Hematopoietic multipotent progenitor cell treated with erythropoietin and hydrocortisone succinate and interleukin-3 and kit ligand, for 8 days (in vitro differentiated cells): ENCODE results near the gene OR4S1.
"Not testable (repeated sequence)": the region's sequence is repeated elsewhere in the genome, so short reads cannot be mapped to it uniquely, and the experiment has no call there.

Experiments used
- DNase-seq: peaks from one replicate; pipeline ENCODE4 v3.0.0-alpha.2; 2015

Gene OR4S1, protein sequence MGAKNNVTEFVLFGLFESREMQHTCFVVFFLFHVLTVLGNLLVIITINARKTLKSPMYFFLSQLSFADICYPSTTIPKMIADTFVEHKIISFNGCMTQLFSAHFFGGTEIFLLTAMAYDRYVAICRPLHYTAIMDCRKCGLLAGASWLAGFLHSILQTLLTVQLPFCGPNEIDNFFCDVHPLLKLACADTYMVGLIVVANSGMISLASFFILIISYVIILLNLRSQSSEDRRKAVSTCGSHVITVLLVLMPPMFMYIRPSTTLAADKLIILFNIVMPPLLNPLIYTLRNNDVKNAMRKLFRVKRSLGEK

DNA sequence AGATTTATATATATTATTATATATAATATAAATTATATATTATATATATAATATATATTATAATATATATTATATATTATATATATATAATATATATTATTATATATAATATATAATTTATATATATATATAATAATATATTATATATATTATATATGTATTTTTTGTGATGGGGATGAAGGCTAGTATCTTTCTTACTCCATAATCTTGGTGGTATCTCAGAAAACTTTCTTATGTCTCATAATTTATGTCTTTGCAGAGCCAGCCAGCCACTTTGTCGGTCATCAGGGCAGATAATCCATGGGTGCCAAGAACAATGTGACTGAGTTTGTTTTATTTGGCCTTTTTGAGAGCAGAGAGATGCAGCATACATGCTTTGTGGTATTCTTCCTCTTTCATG, at the start of gene OR4S1:
OR4S1 (plus strand) TSS at position 301 of the 400 bp plus-strand sequence; CDS start at position 301, 0 bp downstream.
- DNase-seq = no peak

DNA sequence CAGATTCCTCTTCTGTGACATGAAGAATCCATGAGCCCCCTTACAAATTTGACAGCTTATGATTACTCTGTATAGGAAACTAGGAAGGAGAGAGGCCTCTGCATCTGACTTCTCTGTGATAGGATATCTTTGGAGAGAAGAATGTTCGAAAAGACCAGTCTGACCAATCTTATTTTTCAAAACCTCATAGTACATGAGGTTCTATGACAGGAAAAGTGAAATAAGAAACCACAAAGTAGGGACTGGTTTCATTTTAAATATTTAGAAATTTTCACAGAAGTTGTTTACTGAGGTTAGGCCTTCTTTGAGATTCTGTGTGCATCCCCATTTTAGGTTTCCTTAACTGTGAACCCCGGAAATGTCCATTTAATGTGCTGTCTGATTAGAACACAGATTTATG, 44.4 kb upstream of the OR4S1 start:
- no peak for DNase-seq

DNA sequence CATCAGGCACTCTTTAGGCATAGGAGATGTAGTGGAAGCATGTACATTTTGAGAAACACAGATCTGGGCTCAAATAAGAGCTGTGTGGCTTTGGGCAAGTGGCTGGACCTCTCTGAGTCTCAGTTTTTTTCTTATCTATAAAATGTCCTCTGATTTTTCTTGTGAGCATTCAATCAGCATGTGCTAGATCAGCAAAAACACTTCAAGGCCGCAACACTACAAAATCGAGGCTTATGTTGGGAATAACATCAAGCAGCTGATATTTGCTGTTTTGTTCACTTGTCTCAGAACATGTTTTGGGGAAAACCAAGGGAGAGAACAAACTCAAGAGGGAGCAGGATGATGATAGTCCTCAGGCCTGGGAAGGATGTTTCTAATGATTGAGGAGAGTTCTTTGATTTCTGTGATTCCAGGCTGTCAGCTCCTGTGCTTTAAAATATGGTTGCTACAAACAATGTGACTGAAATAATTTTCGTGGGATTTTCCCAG, 42.6 kb upstream of the OR4S1 start, which contains the start of gene OR4X1:
OR4X1 (plus strand) TSS at position 439 of the 489 bp plus-strand sequence; CDS start at position 439, 0 bp downstream.
- DNase-seq = no peak

DNA sequence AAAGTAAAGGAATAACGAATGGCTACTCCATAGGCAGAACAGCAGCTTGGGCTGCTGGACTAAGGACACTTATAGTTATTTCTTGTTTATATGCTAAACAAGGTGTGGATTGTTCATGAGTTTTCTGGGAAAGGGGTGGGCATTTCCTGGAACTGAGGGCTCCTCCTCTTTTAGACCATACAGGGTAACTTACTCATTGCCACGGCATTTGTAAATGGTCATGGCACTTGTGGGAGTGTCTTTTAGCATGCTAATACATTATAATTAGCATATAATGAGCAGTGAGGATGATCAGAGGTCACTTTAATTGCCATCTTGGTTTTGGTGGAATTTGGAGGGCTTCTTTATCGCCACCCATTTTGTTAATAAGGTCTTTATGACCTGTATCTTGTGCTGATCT, 35.4 kb upstream of the OR4S1 start:
- DNase-seq = no peak

DNA sequence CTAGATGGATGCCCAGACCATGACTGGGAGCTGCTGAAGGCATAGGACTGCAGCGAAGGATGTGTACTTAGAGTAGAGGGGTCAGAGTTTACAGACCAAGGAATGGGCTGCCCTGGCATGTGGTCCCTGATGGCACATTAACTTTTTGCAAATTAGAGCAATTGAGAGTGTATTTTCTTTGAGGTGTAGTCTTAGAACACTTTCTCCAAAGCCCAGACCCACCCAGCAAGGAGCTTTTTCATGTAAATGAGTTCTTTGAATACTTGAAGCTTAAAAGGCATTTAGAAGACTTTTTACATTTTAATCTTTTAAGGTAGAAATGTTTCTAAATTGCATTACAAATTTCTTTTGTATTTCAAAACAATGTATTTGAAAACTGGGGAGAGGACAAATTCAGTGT, 33.4 kb upstream of the OR4S1 start:
- DNase-seq = no peak

DNA sequence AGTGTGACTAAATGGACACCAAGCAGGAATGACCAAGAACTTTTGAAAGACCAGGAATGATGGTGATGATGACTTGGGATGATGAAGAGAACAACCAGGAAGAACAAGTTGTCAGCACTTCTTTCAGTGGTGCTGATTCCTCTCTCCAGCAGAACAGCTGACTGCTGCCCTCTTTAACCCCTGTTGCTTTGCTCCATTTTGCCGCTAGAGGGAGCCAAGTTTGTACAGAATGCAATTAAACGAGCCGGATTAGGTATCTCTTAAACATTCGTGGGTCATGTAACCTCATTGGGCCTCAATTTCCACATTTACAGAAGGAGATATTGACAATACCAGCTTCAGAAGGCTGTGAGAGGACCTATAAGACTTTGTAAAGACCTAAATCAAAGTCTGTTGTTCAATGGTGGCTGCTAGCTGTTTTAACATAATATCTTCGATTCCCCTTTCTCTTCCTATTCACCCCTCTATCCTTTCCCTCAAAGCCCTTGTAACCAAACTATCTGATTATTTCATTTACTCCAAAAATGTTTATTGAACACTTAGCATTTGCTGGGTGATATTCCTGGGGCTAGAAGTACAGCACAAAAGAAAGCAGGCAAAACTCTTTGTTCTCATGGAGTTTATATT, 1.9 kb downstream of the OR4S1 start:
- peak; percentile 64 for DNase-seq

DNA sequence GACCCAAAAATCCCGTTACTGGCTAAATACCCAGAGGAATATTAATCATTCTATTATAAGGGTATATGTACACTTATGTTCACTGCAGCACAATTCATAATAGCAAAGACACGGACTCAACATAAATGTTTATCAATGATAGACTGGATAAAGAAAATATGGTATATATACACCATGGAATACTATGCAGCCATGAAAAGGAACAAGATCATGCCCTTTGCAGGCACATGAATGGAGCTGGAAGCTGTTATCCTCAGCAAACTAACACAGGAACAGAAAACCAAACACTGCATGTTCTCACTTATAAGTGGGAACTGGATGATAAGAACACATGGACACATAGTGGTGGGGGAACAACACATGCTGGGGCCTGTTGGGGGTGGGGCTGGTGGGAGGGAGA, 7.6 kb downstream of the OR4S1 start:
- not testable (repeated sequence) for DNase-seq

DNA sequence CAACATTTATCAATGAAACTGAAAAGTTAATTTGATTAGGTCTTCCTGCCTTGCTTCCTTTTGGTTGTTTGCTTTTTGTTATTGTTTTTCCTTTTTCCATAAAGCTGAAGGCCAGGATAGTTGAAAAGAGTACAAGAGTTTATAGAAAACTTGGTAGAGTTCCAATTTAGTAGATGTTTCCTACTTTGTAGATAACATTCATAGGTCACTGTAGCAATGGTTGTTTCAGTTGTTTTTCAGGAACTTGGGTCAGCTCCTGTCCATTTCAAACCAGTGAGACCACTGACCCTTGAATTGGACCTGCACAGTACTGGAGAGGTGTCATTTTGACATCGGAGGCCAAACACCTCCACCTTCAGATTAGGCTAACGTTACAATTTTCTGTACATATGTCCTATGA, 13.8 kb downstream of the OR4S1 start:
- DNase-seq = not testable (repeated sequence)

DNA sequence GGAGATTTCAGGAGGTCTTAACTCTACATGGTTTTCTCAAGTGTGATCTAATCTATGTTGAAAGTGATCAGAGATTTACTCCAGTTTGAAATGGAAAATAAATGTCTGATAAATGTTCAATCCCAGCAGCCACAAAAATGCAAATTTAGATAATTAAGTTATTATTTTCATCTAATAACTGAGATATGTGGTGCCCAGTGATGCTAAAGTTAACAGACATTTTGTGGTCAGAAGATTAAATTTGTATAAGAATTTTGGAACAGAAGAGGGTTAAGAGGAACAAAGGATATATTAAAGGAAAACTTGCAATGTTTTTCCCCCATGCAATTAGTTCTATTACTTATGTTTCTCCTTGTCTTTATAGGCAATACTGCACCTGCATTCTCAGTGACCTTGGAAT, 18.6 kb downstream of the OR4S1 start, which contains the start of gene OR4C3:
OR4C3 (plus strand) TSS at position 301 of the 400 bp plus-strand sequence. CDS start 102 bp downstream, outside the sequence.
- DNase-seq = not testable (repeated sequence)

DNA sequence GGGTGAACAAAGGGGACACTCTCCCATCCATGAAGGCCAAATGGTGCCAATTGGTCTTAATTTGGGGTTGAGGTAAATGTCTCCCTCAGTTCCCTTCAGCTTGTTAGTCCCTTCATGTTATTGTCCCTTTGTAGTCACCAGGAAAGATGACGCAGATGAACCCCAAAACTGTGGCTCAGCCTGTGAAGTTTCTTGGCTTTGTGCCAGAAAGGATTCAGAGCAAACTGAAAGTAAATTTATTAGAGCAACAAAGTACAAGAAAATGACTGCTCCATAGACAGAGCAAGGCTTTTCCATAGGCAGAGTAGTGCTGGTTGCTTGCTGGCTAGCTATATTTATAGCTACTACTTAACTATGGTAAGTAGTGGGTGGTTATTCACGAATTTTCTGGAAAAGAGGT, 35.4 kb downstream of the OR4S1 start:
- no peak for DNase-seq

DNA sequence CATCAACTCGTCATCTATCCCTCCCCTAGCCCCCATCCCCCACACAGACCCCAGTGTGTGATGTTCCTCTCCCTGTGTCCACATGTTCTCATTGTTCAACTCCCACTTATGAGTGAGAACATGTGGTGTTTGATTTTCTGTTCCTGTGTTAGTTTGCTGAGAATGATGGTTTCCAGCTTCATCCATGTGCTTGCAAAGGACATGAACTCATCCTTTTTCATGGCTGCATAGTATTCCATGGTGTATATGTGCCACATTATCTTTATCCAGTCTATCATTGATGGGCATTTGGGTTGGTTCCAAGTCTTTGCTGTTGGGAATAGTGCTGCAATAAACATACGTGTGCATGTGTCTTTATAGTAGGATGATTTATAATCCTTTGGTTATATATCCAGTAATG, 36.5 kb downstream of the OR4S1 start:
- DNase-seq = not testable (repeated sequence)

DNA sequence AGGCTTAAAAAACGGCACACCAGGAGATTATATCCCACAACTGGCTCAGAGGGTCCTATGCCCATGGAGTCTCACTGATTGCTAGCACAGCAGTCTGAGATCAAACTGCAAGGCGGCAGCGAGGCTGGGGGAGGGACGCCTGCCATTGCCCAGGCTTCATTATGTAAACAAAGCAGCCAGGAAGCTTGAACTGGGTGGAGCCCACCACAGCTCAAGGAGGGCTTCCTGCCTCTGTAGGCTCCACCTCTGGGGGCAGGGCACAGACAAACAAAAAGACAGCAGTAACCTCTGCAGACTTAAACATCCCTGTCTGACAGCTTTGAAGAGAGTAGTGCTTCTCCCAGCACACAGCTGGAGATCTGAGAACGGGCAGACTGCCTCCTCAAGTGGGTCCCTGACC, 40.3 kb downstream of the OR4S1 start:
- DNase-seq = not testable (repeated sequence)

DNA sequence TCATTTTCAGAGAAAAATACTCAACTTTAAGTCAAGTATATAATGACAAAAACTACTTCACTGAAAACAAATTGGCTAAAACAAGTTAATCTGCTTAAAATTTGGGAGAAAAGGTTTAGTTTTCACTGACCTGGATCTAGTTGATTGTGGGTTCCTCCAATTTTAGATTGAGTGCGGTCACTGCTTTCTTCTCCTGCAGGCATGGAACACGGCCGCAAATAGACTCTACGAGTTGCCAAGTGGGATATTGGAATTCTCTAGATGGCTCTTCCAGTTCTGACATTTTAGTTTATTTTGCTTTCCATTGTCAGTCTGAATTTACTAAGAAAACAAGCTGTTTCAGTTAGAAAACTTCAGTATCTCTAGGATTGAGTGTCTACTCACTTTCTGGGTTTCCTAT, 48.0 kb downstream of the OR4S1 start:
- DNase-seq = no peak

DNA sequence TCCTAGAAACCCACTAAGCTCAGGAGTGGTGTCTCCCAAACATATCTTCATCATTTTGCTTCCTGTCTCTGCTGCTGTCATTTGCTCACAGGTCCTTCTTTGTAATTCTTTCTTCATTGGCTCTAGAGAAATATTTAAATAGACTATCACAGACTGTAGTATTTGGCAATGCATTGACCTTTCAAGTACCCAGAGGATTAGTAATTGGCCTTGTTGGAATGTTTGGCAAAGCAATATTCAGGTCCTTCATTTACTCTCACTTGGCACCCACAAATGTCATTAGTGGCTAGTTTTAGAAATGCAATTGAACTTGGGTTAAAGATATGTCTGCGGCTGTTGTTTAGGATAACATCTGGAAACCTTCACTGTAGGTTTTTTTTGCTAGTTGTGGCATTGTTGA, 48.7 kb downstream of the OR4S1 start:
- no peak for DNase-seq
